Hippocampal formation (tissue), 2 donors: ENCODE data around the gene CD84.
"Not testable (repeated sequence)": the region's sequence is repeated elsewhere in the genome, so short reads cannot be mapped to it uniquely, and the experiment has no call there.

Experiments
- DNase-seq, 2 donors: peaks; one replicate each; lab custom pipeline; 2025; lab: John Stamatoyannopoulos, UW

The CD84 gene

GRCh38 chr1:160542303-160542945, 36.9 kb downstream of the CD84 start:
- DNase-seq, result no peak

GRCh38 chr1:160541622-160542302, 37.5 kb downstream of the CD84 start:
- DNase-seq, result no peak

GRCh38 chr1:160540859-160541233, 38.5 kb downstream of the CD84 start:
- DNase-seq, result no peak

GRCh38 chr1:160539990-160540858, 39.1 kb downstream of the CD84 start:
- no peak for DNase-seq

GRCh38 chr1:160539684-160539989, 39.7 kb downstream of the CD84 start:
- no peak for DNase-seq

- DNase-seq, result no peak
These were observed 40.2 kb downstream of the CD84 start for GRCh38 chr1:160538985-160539651.

- DNase-seq, result no peak
These were observed 41.3 kb downstream of the CD84 start for GRCh38 chr1:160537714-160538665.

- DNase-seq, result no peak
These were observed 44.3 kb downstream of the CD84 start for GRCh38 chr1:160534823-160535605.

- DNase-seq, result not testable (repeated sequence)
These were observed 46.8 kb downstream of the CD84 start for GRCh38 chr1:160532557-160532813.

- DNase-seq, result not testable (repeated sequence)
These were observed 47.3 kb downstream of the CD84 start for GRCh38 chr1:160531809-160532556.

GRCh38 chr1:160529401-160529952, 49.8 kb downstream of the CD84 start:
- not testable (repeated sequence) for DNase-seq

- DNase-seq, result not testable (repeated sequence)
These were observed 55.5 kb downstream of the CD84 start for GRCh38 chr1:160523789-160524188.

GRCh38 chr1:160522622-160523345, 56.5 kb downstream of the CD84 start, which contains the start of gene SLAMF6:
TSS of gene SLAMF6 (minus strand) at chr1:160523255. CDS start at chr1:160523192, 63 bp downstream.
- no peak for DNase-seq

- DNase-seq, result no peak
These were observed 57.2 kb downstream of the CD84 start for GRCh38 chr1:160522136-160522535.

GRCh38 chr1:160521554-160521953, 57.7 kb downstream of the CD84 start:
- DNase-seq, result no peak

- no peak for DNase-seq
These were observed 58.3 kb downstream of the CD84 start for GRCh38 chr1:160520999-160521398.

GRCh38 chr1:160520582-160520981, 58.7 kb downstream of the CD84 start:
- DNase-seq, result no peak

GRCh38 chr1:160519642-160520435, 59.5 kb downstream of the CD84 start:
- no peak for DNase-seq
